Activated naive CD8-positive, alpha-beta T cell treated with anti-CD3 and anti-CD28 coated beads, Interleukin-2, amount 50 U/mL, for 24 hours (primary cell): ENCODE measurements around the gene NBEA.

Source experiments
- ATAC-seq: fragments of 150-1000 bp; cut with Tn5 transposase; one replicate; pipeline ENCODE4 v1.10.0; 2021
- DNase-seq: peaks from one replicate; pipeline ENCODE4 v3.0.0; 2021
- H3K27ac Mint-ChIP-seq: one replicate; pipeline ENCODE4 v1.8.0; 2021; ENCODE audit warnings: mild to moderate bottlenecking, mixed read lengths
- H3K27me3 Mint-ChIP-seq: one replicate; pipeline ENCODE4 v1.8.0; 2021; ENCODE audit warnings: mixed read lengths
- H3K36me3 Mint-ChIP-seq: one replicate; pipeline ENCODE4 v1.8.0; 2021; ENCODE audit warnings: low read depth, mixed read lengths
- H3K4me1 Mint-ChIP-seq: one replicate; pipeline ENCODE4 v1.8.0; 2021; ENCODE audit warnings: mixed read lengths
- H3K4me3 Mint-ChIP-seq: one replicate; pipeline ENCODE4 v1.8.0; 2021; ENCODE audit warnings: mild to moderate bottlenecking, moderate library complexity, mixed read lengths
- H3K9me3 Mint-ChIP-seq: one replicate; pipeline ENCODE4 v1.8.0; 2021; ENCODE audit warnings: mixed read lengths

Gene NBEA

GRCh38 chr13:35498231-35498630, 556.2 kb downstream of the NBEA start:
- Mint-ChIP-seq H3K9me3 (peaks cover 13% of the 10 kb centered on the region), H3K4me1 (no peaks in the 10 kb centered on the region), H3K27me3 (no peaks in the 10 kb centered on the region), H3K4me3 (no peak overlapping the region), H3K27ac (no peak overlapping the region), H3K36me3 (no peaks in the 10 kb centered on the region)
- no peak for ATAC-seq
- DNase-seq, result no peak

DNA sequence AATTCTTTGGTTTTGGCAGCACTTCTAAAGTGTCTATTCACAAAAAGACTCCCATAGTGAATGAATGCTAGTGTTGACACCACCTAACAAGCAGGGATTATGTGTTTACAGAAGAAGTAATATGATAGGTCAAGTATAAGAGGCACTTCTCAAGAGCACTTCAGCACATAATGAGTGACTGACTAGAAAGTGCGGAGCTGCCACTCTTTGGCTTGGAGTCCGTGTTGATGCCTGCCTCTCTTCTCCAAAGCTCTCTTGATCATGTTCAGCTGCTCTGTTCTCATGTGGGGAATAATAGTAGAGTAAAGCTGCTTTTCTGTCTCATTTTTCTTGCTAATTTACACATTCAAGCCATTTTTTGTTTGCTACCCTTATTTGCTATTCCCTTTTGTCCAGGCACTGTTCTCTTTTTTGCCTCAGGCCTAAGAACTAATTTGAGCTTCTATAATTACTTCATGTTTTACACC, 557.2 kb downstream of the NBEA start:
- no peaks in the 10 kb centered on the region for H3K27me3 Mint-ChIP-seq
- DNase-seq (no peak), ATAC-seq (no peak)
- no peaks in the 10 kb centered on the region for H3K4me1 Mint-ChIP-seq
- no peak overlapping the region for H3K4me3 Mint-ChIP-seq
- no peaks in the 10 kb centered on the region for H3K36me3 Mint-ChIP-seq
- H3K9me3 Mint-ChIP-seq, result peaks cover 12% of the 10 kb centered on the region
- H3K27ac Mint-ChIP-seq, result no peak overlapping the region

- Mint-ChIP-seq H3K27ac (no peak overlapping the region), H3K4me3 (no peak overlapping the region)
- no peak for ATAC-seq
Measured at GRCh38 chr13:35499676-35500075, 557.6 kb downstream of the NBEA start.

DNA sequence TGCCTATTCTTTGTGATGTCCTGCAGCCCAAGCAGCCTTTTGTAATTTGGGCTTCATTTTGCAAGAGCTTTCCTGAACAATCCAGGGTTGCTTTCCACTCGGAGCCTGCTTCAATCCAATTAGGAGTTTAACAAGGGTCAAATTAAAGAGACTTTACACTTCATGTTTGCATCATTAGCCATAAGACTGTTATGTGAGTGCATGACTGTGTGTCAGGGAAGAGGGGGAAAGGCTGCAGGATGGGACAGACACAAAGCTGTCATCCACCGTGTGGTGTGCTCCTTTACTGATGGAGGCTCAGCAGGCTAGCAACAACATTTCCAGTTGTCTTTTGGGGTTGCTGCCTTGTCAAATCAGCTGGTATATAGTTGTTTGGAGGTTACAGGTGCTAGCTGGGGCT, 558.1 kb downstream of the NBEA start:
- DNase-seq, result no peak
- H3K4me3 Mint-ChIP-seq, result no peak overlapping the region
- ATAC-seq, result no peak
- H3K4me1 Mint-ChIP-seq, result no peaks in the 10 kb centered on the region
- H3K27ac Mint-ChIP-seq, result no peak overlapping the region
- no peaks in the 10 kb centered on the region for H3K36me3 Mint-ChIP-seq
- H3K27me3 Mint-ChIP-seq, result no peaks in the 10 kb centered on the region
- peaks cover 3% of the 10 kb centered on the region for H3K9me3 Mint-ChIP-seq

More at GRCh38 chr13:35499676-35500075, 557.6 kb downstream of the NBEA start:
- Mint-ChIP-seq H3K4me1 (no peaks in the 10 kb centered on the region), H3K36me3 (no peaks in the 10 kb centered on the region), H3K27me3 (no peaks in the 10 kb centered on the region), H3K9me3 (peaks cover 7% of the 10 kb centered on the region)
- DNase-seq, result no peak

GRCh38 chr13:35501661-35502235, 559.7 kb downstream of the NBEA start:
- H3K36me3 Mint-ChIP-seq, result no peaks in the 10 kb centered on the region

GRCh38 chr13:35502456-35502855, 560.4 kb downstream of the NBEA start:
- no peak for DNase-seq
- Mint-ChIP-seq H3K27me3 (no peaks in the 10 kb centered on the region), H3K4me1 (no peaks in the 10 kb centered on the region), H3K27ac (no peak overlapping the region), H3K4me3 (no peak overlapping the region), H3K36me3 (no peaks in the 10 kb centered on the region), H3K9me3 (no peaks in the 10 kb centered on the region)
- ATAC-seq, result no peak

More at GRCh38 chr13:35501661-35502235, 559.7 kb downstream of the NBEA start:
- H3K27me3 Mint-ChIP-seq, result no peaks in the 10 kb centered on the region
- H3K4me1 Mint-ChIP-seq, result no peaks in the 10 kb centered on the region
- no peak overlapping the region for H3K27ac Mint-ChIP-seq
- no peak overlapping the region for H3K4me3 Mint-ChIP-seq
- no peak for DNase-seq
- ATAC-seq, result no peak
- H3K9me3 Mint-ChIP-seq, result no peaks in the 10 kb centered on the region

- no peak overlapping the region for H3K4me3 Mint-ChIP-seq
- H3K9me3 Mint-ChIP-seq, result no peaks in the 10 kb centered on the region
- no peaks in the 10 kb centered on the region for H3K4me1 Mint-ChIP-seq
- H3K27ac Mint-ChIP-seq, result no peak overlapping the region
- no peaks in the 10 kb centered on the region for H3K36me3 Mint-ChIP-seq
- no peaks in the 10 kb centered on the region for H3K27me3 Mint-ChIP-seq
- ATAC-seq, result no peak
- no peak for DNase-seq
Measured at GRCh38 chr13:35512271-35512920, 570.3 kb downstream of the NBEA start.

DNA sequence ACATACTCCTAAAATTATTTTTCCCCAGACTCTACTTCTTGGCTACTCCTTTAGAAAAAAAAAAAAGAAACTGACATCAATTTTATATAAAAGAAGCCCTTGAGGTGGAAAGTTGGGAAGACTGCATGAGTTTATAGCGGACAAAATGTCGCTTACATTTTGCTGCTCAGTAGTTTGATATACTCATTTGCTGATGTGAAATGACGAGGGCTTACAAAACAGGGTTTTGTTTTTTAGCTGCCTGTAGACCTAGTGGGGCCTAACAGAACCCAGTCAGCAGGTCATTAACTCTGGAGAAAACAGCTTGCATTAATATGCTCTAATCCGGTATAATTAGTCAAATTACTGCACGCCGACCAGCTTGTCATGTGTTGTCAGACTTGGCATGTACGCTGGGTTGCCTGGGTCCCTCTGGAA, 572.0 kb downstream of the NBEA start:
- Mint-ChIP-seq H3K4me3 (no peak overlapping the region), H3K36me3 (no peaks in the 10 kb centered on the region), H3K4me1 (no peaks in the 10 kb centered on the region), H3K27ac (no peak overlapping the region), H3K9me3 (no peaks in the 10 kb centered on the region), H3K27me3 (no peaks in the 10 kb centered on the region)
- ATAC-seq (no peak), DNase-seq (no peak)

GRCh38 chr13:35514801-35515502, 572.9 kb downstream of the NBEA start:
- Mint-ChIP-seq H3K27me3 (no peaks in the 10 kb centered on the region), H3K4me3 (no peak overlapping the region), H3K27ac (no peak overlapping the region), H3K4me1 (no peaks in the 10 kb centered on the region), H3K9me3 (no peaks in the 10 kb centered on the region), H3K36me3 (no peaks in the 10 kb centered on the region)
- no peak for ATAC-seq
- no peak for DNase-seq

GRCh38 chr13:35518337-35518946, 576.4 kb downstream of the NBEA start:
- Mint-ChIP-seq H3K27me3 (no peaks in the 10 kb centered on the region), H3K4me3 (no peak overlapping the region), H3K27ac (no peak overlapping the region), H3K36me3 (no peaks in the 10 kb centered on the region), H3K4me1 (no peaks in the 10 kb centered on the region), H3K9me3 (peaks cover 4% of the 10 kb centered on the region)
- DNase-seq (no peak), ATAC-seq (no peak)

DNA sequence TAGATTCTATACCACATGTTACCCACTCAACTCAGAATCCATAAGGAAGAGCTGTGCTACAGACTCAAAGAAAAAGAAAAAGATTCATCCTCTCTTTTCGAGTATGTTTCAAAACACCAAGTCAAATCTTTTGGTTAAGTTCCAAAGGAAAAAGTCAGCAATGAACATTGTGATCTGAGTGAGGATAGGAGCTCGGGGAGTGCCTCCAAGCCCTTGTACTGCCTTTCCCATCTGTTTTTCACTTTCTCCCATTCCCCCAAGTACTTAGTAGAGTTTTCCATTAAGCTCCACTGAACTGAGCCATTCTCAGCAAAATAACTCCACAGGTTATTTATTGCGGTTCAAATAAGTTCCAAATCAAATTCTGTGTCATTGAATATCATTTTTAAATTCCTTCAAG, 582.1 kb downstream of the NBEA start:
- Mint-ChIP-seq H3K4me3 (no peak overlapping the region), H3K27me3 (no peaks in the 10 kb centered on the region)

GRCh38 chr13:35526577-35526976, 584.5 kb downstream of the NBEA start:
- Mint-ChIP-seq H3K27me3 (no peaks in the 10 kb centered on the region), H3K4me3 (no peak overlapping the region), H3K4me1 (no peaks in the 10 kb centered on the region), H3K36me3 (no peaks in the 10 kb centered on the region), H3K9me3 (peaks cover 4% of the 10 kb centered on the region), H3K27ac (no peak overlapping the region)
- DNase-seq, result no peak
- ATAC-seq, result no peak

More for the DNA sequence above, 582.1 kb downstream of the NBEA start:
- DNase-seq (no peak), ATAC-seq (no peak)
- H3K36me3 Mint-ChIP-seq, result no peaks in the 10 kb centered on the region
- H3K9me3 Mint-ChIP-seq, result peaks cover 4% of the 10 kb centered on the region
- H3K27ac Mint-ChIP-seq, result no peak overlapping the region
- no peaks in the 10 kb centered on the region for H3K4me1 Mint-ChIP-seq

- Mint-ChIP-seq H3K27me3 (no peaks in the 10 kb centered on the region), H3K4me3 (no peak overlapping the region), H3K36me3 (no peaks in the 10 kb centered on the region), H3K4me1 (no peaks in the 10 kb centered on the region), H3K9me3 (no peaks in the 10 kb centered on the region), H3K27ac (no peak overlapping the region)
- DNase-seq (no peak), ATAC-seq (no peak)
Measured at GRCh38 chr13:35527451-35527850, 585.4 kb downstream of the NBEA start.

GRCh38 chr13:35530147-35530546, 588.1 kb downstream of the NBEA start:
- H3K27me3 Mint-ChIP-seq, result no peaks in the 10 kb centered on the region
- H3K4me1 Mint-ChIP-seq, result no peaks in the 10 kb centered on the region
- ATAC-seq (no peak), DNase-seq (no peak)
- no peak overlapping the region for H3K4me3 Mint-ChIP-seq
- H3K36me3 Mint-ChIP-seq, result no peaks in the 10 kb centered on the region
- no peak overlapping the region for H3K27ac Mint-ChIP-seq
- no peaks in the 10 kb centered on the region for H3K9me3 Mint-ChIP-seq

DNA sequence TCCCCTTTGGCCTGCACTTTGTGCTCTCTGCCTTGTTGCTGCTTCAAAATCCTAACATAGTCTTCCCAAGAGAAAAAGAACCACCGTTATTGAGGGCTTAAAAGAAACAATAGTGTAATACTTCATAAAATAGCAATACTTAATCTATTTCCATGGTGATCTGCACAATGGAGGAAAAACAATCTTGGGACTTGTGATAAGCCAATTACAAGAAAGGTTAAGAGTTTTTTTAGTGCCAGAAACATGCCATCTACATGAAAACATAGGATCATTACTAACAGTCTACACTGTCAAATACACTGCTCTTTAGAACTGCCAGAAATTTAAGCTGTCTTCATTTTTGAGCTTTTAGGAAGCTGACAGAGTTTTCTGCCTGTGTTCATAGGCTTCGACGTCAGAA, 588.5 kb downstream of the NBEA start:
- Mint-ChIP-seq H3K4me1 (no peaks in the 10 kb centered on the region), H3K36me3 (no peaks in the 10 kb centered on the region), H3K4me3 (no peak overlapping the region), H3K27ac (no peak overlapping the region), H3K9me3 (no peaks in the 10 kb centered on the region), H3K27me3 (no peaks in the 10 kb centered on the region)
- DNase-seq, result no peak
- ATAC-seq, result no peak
